ENCODE results near the gene DGCR8.

Gene DGCR8

DNA sequence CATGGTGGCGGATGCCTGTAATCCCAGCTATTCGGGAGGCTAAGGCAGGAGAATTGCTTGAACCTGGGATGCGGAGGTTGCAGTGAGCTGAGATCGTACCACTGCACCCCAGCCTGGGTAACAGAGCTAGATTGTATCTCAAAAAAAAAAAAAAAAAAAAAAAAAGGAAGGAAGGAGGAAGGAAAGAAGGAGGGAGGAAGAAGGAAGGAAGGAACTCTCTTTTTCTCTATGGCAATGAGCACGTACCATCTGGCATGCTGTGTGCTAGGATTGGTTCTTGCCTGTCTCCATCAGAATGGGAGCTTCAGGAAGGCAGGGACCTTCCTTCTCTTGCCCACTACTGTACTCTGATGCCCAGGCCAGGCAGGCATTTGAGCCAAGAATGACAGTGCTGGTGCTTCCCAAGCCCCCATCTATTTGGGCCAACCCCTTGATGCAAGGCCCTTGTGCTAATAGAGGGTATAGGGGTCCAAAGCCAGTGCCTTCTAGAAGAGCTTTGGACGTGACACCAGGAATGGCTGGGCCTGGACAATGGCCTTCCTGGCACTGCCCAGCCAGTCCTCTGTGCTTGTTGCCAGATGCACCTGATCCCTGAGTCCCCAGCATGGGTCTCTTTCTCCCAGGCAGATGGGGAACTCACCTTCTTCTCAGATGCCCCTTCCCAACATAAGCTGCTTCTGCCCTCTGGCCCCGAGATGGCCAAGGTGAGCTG is 10.6 kb upstream of the DGCR8 start:
- DNase-seq (ENCODE audit: low read depth): no peak
- H3K4me3 ChIP-seq (ENCODE audit: low read length): no peak overlapping the region
- no peak for TF ChIP-seq CTCF (conservative IDR thresholded peaks at IDR 0.05; ENCODE audit: low read length)

DNA sequence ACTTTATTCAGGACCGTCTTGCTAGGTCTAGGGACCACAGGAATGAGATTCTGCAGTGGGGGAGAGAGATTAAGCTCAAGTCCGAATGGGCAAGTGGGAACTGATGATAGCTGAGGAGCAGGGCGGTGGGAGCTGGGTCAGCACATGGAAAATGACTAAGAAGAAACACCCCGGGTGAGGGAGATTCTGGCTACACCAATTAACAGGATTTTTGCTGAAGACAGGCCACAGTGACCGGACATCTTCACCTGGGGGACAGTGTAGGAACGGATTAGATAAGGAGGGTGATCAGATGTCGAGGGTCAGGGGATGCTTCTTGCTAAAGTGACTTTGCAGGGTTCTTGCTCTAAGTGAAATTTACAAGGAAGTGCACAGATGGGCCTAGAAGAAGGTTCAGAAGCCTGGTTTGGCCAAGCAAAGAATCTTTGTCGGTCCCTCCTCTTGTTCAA is 8.5 kb upstream of the DGCR8 start:
- no peak overlapping the region for H3K4me3 ChIP-seq (ENCODE audit: low read length)
- no peak for TF ChIP-seq CTCF (conservative IDR thresholded peaks at IDR 0.05; ENCODE audit: low read length)
- DNase-seq (ENCODE audit: low read depth): no peak

- no peak for DNase-seq (ENCODE audit: low read depth)
- no peak for TF ChIP-seq CTCF (conservative IDR thresholded peaks at IDR 0.05; ENCODE audit: low read length)
- no peak overlapping the region for H3K4me3 ChIP-seq (ENCODE audit: low read length)
These were observed 3.3 kb upstream of the DGCR8 start for GRCh38 chr22:20076627-20077172.

DNA sequence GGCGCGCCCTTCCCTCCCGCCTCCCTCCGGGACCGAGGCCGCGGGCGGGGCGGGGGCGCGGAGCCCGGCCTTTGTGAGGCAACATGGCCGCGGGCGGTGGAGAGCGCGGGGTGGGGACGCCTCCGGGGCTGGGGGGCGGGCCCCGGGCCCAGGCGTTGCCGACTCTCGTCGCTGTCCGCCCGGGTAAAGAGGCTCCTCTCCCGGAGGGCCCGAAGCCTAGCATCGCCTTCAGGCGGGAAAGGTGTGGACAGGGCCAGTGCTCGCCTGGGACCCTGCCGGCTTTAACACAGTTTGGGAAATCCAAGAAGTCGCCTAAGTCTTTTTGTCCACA is 369 bp downstream of the DGCR8 start:
- peak overlapping the region; percentile 73 for H3K4me3 ChIP-seq (ENCODE audit: low read length)
- DNase-seq (ENCODE audit: low read depth): peak; percentile 49
- no peak for TF ChIP-seq CTCF (conservative IDR thresholded peaks at IDR 0.05; ENCODE audit: low read length)

DNA sequence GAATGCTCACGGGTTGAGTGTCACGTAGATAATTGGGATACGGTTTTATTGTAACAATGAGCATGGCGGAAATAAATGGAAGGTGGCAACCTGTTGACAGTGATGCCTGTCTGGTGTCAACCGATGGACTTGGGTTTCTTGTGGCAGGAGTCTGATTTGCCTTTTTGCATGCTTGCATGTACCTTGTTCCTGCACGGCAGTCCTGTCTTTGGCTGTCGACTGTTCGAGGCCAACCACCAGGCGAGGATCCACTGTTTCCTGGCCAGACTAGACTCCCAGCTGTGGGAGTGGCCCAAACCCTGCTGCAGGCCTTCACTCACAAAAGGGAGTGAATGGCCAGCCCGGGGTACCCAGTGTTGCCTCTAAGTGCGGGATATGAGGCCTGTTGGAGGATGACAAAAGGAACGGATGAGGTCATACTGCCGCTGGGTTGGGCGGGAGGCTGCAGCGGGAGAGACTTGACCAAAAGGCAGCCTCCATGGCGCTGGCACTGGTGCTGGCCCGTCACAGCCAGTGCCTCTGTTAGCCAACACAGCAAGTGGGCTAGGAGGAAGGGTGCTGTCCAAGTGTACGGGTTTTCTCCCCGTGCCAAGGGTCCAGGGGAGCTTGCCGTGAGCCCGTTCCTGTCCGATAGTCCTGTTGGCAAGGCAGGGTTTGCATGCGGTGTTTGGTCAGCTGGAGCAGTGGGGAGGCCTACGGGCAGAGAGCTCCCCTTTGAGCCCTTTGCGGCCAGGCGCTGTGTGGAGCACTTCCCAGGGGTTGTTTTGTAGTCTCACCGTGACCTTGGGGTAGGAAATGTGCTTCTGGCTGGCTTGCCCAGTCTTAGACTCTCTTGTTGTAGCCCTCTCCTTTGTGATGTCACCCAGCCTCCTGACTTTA is 974 bp downstream of the DGCR8 start:
- peak; percentile 53 for DNase-seq (ENCODE audit: low read depth)
- no peak for TF ChIP-seq CTCF (conservative IDR thresholded peaks at IDR 0.05; ENCODE audit: low read length)
- peak overlapping the region; percentile 73 for H3K4me3 ChIP-seq (ENCODE audit: low read length)

GRCh38 chr22:20083157-20083890 is 3.3 kb downstream of the DGCR8 start:
- no peak for TF ChIP-seq CTCF (conservative IDR thresholded peaks at IDR 0.05; ENCODE audit: low read length)
- no peak for DNase-seq (ENCODE audit: low read depth)
- H3K4me3 ChIP-seq (ENCODE audit: low read length): no peak overlapping the region

Measured in AG10803 (cell line).